Measurements from ENCODE around the gene BMP4.

The BMP4 gene

DNA sequence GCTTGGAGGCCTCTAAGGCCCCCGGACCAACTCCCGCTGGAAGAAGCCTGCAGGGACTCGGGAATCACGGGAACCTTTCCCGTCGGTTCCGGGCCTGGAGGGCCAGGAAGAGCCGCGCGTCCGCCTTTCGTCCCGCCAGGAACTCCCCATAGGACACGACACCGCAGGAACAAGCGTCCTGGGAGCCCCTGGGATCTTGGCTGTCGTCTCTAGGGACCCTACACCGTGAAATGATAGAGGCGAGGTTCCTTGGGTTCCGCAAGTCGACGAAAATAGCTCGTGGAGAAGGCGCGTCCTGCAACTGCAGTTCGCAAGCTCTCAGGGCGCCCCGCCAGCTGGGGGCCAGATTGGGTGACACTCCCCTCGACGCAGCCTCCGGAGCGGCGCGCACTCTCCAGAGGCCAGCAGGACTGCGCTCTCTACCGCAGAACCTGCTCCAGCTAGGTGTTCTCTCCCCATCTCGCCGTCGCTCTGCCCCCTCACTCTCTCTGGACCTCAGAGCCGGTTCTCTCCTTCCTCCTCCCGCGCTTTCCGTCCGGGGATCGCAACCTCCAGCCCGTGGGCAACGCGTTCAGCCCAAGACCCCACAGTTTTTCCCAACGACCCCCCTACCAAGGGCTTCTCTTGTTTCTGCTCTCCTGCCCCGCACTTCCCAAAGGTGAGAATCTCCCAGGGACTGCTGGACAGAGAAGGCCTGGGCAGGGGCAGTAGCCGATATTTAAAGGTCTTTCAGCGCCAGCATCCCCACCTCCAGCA lies 776 bp downstream of the BMP4 start:
- TF ChIP-seq, protein P1, sequence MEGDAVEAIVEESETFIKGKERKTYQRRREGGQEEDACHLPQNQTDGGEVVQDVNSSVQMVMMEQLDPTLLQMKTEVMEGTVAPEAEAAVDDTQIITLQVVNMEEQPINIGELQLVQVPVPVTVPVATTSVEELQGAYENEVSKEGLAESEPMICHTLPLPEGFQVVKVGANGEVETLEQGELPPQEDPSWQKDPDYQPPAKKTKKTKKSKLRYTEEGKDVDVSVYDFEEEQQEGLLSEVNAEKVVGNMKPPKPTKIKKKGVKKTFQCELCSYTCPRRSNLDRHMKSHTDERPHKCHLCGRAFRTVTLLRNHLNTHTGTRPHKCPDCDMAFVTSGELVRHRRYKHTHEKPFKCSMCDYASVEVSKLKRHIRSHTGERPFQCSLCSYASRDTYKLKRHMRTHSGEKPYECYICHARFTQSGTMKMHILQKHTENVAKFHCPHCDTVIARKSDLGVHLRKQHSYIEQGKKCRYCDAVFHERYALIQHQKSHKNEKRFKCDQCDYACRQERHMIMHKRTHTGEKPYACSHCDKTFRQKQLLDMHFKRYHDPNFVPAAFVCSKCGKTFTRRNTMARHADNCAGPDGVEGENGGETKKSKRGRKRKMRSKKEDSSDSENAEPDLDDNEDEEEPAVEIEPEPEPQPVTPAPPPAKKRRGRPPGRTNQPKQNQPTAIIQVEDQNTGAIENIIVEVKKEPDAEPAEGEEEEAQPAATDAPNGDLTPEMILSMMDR (IDR thresholded peaks at IDR 0.05; ENCODE audit: low read depth, low read length, poor library complexity, severe bottlenecking): no peak
- TF ChIP-seq EZH2phosphoT487 (IDR thresholded peaks at IDR 0.05; ENCODE audit: borderline replicate concordance, low read length): no peak
- peak overlapping the region; percentile 71 for H3K4me3 ChIP-seq (ENCODE audit: low read length)
- H3K27ac ChIP-seq (ENCODE audit: low read depth, low read length): no peak overlapping the region
- H3K9me2 ChIP-seq (replicated peaks; ENCODE audit: control insufficient read depth, low read length): no peaks in the 10 kb centered on the region
- no peaks in the 10 kb centered on the region for H3K9me3 ChIP-seq (ENCODE audit: control insufficient read depth, insufficient read depth, low read length)
- H3K27me3 ChIP-seq (ENCODE audit: control insufficient read depth, low read length): peaks cover 23% of the 10 kb centered on the region
- H3K4me1 ChIP-seq (ENCODE audit: control insufficient read depth, low read length): peaks cover 9% of the 10 kb centered on the region; the same call in 1 of the 2 replicates
- H3F3A ChIP-seq (ENCODE audit: control insufficient read depth, insufficient read depth): no peaks in the 10 kb centered on the region
- no peaks in the 10 kb centered on the region for H3K36me3 ChIP-seq (ENCODE audit: control insufficient read depth, low read length)
- peak overlapping the region; percentile 67 for H3K4me2 ChIP-seq (ENCODE audit: low read length)
- no peaks in the 10 kb centered on the region for H4K20me1 ChIP-seq (ENCODE audit: control insufficient read depth, insufficient read depth, low read depth, low read length)
- H3K79me2 ChIP-seq (ENCODE audit: control insufficient read depth, low read length): no peaks in the 10 kb centered on the region

- no peak overlapping the region for H3K4me3 ChIP-seq (ENCODE audit: low read length)
- peaks cover 23% of the 10 kb centered on the region for H3K27me3 ChIP-seq (ENCODE audit: control insufficient read depth, low read length)
- peak overlapping the region; percentile 53; the same call in 1 of the 2 replicates for H3K4me2 ChIP-seq (ENCODE audit: low read length)
- no peaks in the 10 kb centered on the region for H3K9me3 ChIP-seq (ENCODE audit: control insufficient read depth, insufficient read depth, low read length)
- H3K27ac ChIP-seq (ENCODE audit: low read depth, low read length): no peak overlapping the region
- peaks cover 9% of the 10 kb centered on the region; the same call in 1 of the 2 replicates for H3K4me1 ChIP-seq (ENCODE audit: control insufficient read depth, low read length)
- no peaks in the 10 kb centered on the region for H3K9me2 ChIP-seq (replicated peaks; ENCODE audit: control insufficient read depth, low read length)
- no peaks in the 10 kb centered on the region for H3F3A ChIP-seq (ENCODE audit: control insufficient read depth, insufficient read depth)
- no peaks in the 10 kb centered on the region for H3K79me2 ChIP-seq (ENCODE audit: control insufficient read depth, low read length)
- no peaks in the 10 kb centered on the region for H3K36me3 ChIP-seq (ENCODE audit: control insufficient read depth, low read length)
- TF ChIP-seq, protein P1 (IDR thresholded peaks at IDR 0.05; ENCODE audit: low read depth, low read length, poor library complexity, severe bottlenecking): no peak
- H4K20me1 ChIP-seq (ENCODE audit: control insufficient read depth, insufficient read depth, low read depth, low read length): no peaks in the 10 kb centered on the region
These were observed 1.4 kb downstream of the BMP4 start for GRCh38 chr14:53955229-53955556.

GRCh38 chr14:53954551-53955228 lies 1.9 kb downstream of the BMP4 start:
- Histone ChIP-seq H4K20me1 (ENCODE audit: control insufficient read depth, insufficient read depth, low read depth, low read length) (no peaks in the 10 kb centered on the region), H3K36me3 (ENCODE audit: control insufficient read depth, low read length) (no peaks in the 10 kb centered on the region), H3K9me3 (ENCODE audit: control insufficient read depth, insufficient read depth, low read length) (no peaks in the 10 kb centered on the region), H3K27ac (ENCODE audit: low read depth, low read length) (no peak overlapping the region), H3K79me2 (ENCODE audit: control insufficient read depth, low read length) (no peaks in the 10 kb centered on the region), H3K4me1 (ENCODE audit: control insufficient read depth, low read length) (peaks cover 9% of the 10 kb centered on the region; the same call in 1 of the 2 replicates), H3K4me2 (ENCODE audit: low read length) (peak overlapping the region; percentile 53; the same call in 1 of the 2 replicates), H3K27me3 (ENCODE audit: control insufficient read depth, low read length) (peaks cover 23% of the 10 kb centered on the region), H3K4me3 (ENCODE audit: low read length) (no peak overlapping the region), H3K9me2 (replicated peaks; ENCODE audit: control insufficient read depth, low read length) (no peaks in the 10 kb centered on the region), H3F3A (ENCODE audit: control insufficient read depth, insufficient read depth) (no peaks in the 10 kb centered on the region)
- peak; percentile 75; the same call in 1 of the 2 replicates for TF ChIP-seq EZH2phosphoT487 (IDR thresholded peaks at IDR 0.05; ENCODE audit: borderline replicate concordance, low read length)
- TF ChIP-seq, protein P1 (IDR thresholded peaks at IDR 0.05; ENCODE audit: low read depth, low read length, poor library complexity, severe bottlenecking): no peak

All from DOHH2 (cell line).